ENCODE results near the gene BRD3. TPM values are rescaled to one million over a fixed set of nuclear protein-coding genes. Genes with fewer than 3 reads are reported as not detected.

Gene BRD3
- polyA plus RNA-seq, 1 donor (not counting 4 experiments of a cell fraction or from before 2014, with no cell fraction given): 3.3 TPM

- Histone ChIP-seq H3K4me3 (ENCODE audit: control insufficient read depth in 2 of 3, extremely low read depth in 1 of 3, insufficient read depth in 2 of 3, low read depth in 1 of 3, low read length in 3 of 3) (peak overlapping the region in 1 of 3 experiments; percentile 10), H3K9me1 (ENCODE audit: control insufficient read depth, extremely low read depth, insufficient read depth, low read length) (peaks cover 6% of the 10 kb centered on the region), H4K20me1 (ENCODE audit: control insufficient read depth, extremely low read depth, insufficient read depth, low read length) (peaks cover 26% of the 10 kb centered on the region), H2AFZ (ENCODE audit: control insufficient read depth, low read length) (no peak overlapping the region), H3K27ac (ENCODE audit: control insufficient read depth, insufficient read depth, low read length) (no peak overlapping the region), H3K9me3 (ENCODE audit: control insufficient read depth, low read depth, low read length) (no peaks in the 10 kb centered on the region), H3K9ac (ENCODE audit: control insufficient read depth, extremely low read depth, insufficient read depth, low read length) (no peak overlapping the region), H3K4me2 (ENCODE audit: control insufficient read depth, extremely low read depth, insufficient read depth, low read depth, low read length) (peak overlapping the region; percentile 35), H3K36me3 (ENCODE audit: control insufficient read depth in 2 of 2, extremely low read depth in 1 of 2, insufficient read depth in 2 of 2, low read length in 2 of 2) (no peaks in the 10 kb centered on the region), H3K79me2 (ENCODE audit: control insufficient read depth, insufficient read depth, low read length) (peaks cover 54% of the 10 kb centered on the region), H3K27me3 (ENCODE audit: control insufficient read depth, extremely low read depth, insufficient read depth, low read length) (no peaks in the 10 kb centered on the region), H3K4me1 (ENCODE audit: control insufficient read depth, extremely low read depth, insufficient read depth, low read length) (peaks cover 47% of the 10 kb centered on the region)
- TF ChIP-seq CTCF (optimal IDR thresholded peaks at IDR 0.05 in 1 of 3, IDR thresholded peaks at IDR 0.05 in 1 of 3, conservative IDR thresholded peaks at IDR 0.05 in 1 of 3; ENCODE audit: extremely low read depth in 1 of 3, insufficient read depth in 2 of 3, low read length in 3 of 3) (peak in 1 of 3 experiments; percentile 23), EZH2 (IDR thresholded peaks at IDR 0.05; ENCODE audit: low read length) (no peak)
- DNase-seq (ENCODE audit: low read depth, low spot score) (no peak), FAIRE-seq (peak; percentile 63)
- dilution Hi-C loops (cut with MboI; ENCODE audit: extremely low pct_ligation_motif_present, low sequenced_read_pairs): no loop called here
These were observed 9.1 kb downstream of the BRD3 start for GRCh38 chr9:134058716-134059115.

GRCh38 chr9:134057751-134058701 lies 9.8 kb downstream of the BRD3 start:
- H3K79me2 ChIP-seq (ENCODE audit: control insufficient read depth, insufficient read depth, low read length): peaks cover 49% of the 10 kb centered on the region
- no peaks in the 10 kb centered on the region for H3K27me3 ChIP-seq (ENCODE audit: control insufficient read depth, extremely low read depth, insufficient read depth, low read length)
- peak overlapping the region; percentile 35 for H3K4me2 ChIP-seq (ENCODE audit: control insufficient read depth, extremely low read depth, insufficient read depth, low read depth, low read length)
- TF ChIP-seq CTCF (optimal IDR thresholded peaks at IDR 0.05 in 1 of 3, IDR thresholded peaks at IDR 0.05 in 1 of 3, conservative IDR thresholded peaks at IDR 0.05 in 1 of 3; ENCODE audit: extremely low read depth in 1 of 3, insufficient read depth in 2 of 3, low read length in 3 of 3): no peak
- no peak for TF ChIP-seq EZH2 (IDR thresholded peaks at IDR 0.05; ENCODE audit: low read length)
- H3K27ac ChIP-seq (ENCODE audit: control insufficient read depth, insufficient read depth, low read length): no peak overlapping the region
- no peak for DNase-seq (ENCODE audit: low read depth, low spot score)
- no peak overlapping the region for H2AFZ ChIP-seq (ENCODE audit: control insufficient read depth, low read length)
- H4K20me1 ChIP-seq (ENCODE audit: control insufficient read depth, extremely low read depth, insufficient read depth, low read length): peaks cover 27% of the 10 kb centered on the region
- H3K36me3 ChIP-seq (ENCODE audit: control insufficient read depth in 2 of 2, extremely low read depth in 1 of 2, insufficient read depth in 2 of 2, low read length in 2 of 2): peaks cover 1 to 2% of the 10 kb centered on the region in 2 experiments
- H3K9me1 ChIP-seq (ENCODE audit: control insufficient read depth, extremely low read depth, insufficient read depth, low read length): peaks cover 6% of the 10 kb centered on the region
- no peak overlapping the region for H3K9ac ChIP-seq (ENCODE audit: control insufficient read depth, extremely low read depth, insufficient read depth, low read length)
- H3K9me3 ChIP-seq (ENCODE audit: control insufficient read depth, low read depth, low read length): no peaks in the 10 kb centered on the region
- peaks cover 47% of the 10 kb centered on the region for H3K4me1 ChIP-seq (ENCODE audit: control insufficient read depth, extremely low read depth, insufficient read depth, low read length)
- FAIRE-seq: no peak
- dilution Hi-C loops (cut with MboI; ENCODE audit: extremely low pct_ligation_motif_present, low sequenced_read_pairs): no loop called here
- peak overlapping the region in 1 of 3 experiments; percentile 10 for H3K4me3 ChIP-seq (ENCODE audit: control insufficient read depth in 2 of 3, extremely low read depth in 1 of 3, insufficient read depth in 2 of 3, low read depth in 1 of 3, low read length in 3 of 3)
